Glutamatergic neuron (in vitro differentiated cells): Measurements from ENCODE around the gene PGBD4. TPM values are rescaled to one million over a fixed set of nuclear protein-coding genes. Genes with fewer than 3 reads are reported as not detected.

Source experiments
- DNase-seq: peaks from one replicate; pipeline ENCODE4 v3.0.0; 2022
- H3K27ac Mint-ChIP-seq: one replicate; pipeline ENCODE4 v1.8.0; 2020; ENCODE audit warnings: mild to moderate bottlenecking, mixed read lengths, inconsistent platforms; ENCODE audit not compliant: unreplicated experiment
- H3K27me3 Mint-ChIP-seq: one replicate; pipeline ENCODE4 v1.8.0; 2020; ENCODE audit warnings: mild to moderate bottlenecking, moderate library complexity, mixed read lengths, inconsistent platforms; ENCODE audit not compliant: unreplicated experiment
- H3K36me3 Mint-ChIP-seq: one replicate; pipeline ENCODE4 v1.8.0; 2020; ENCODE audit warnings: mild to moderate bottlenecking, mixed read lengths, inconsistent platforms; ENCODE audit not compliant: unreplicated experiment
- H3K4me1 Mint-ChIP-seq: one replicate; pipeline ENCODE4 v1.8.0; 2020; ENCODE audit warnings: mild to moderate bottlenecking, low read depth, mixed read lengths, inconsistent platforms; ENCODE audit not compliant: unreplicated experiment
- H3K4me3 Mint-ChIP-seq: one replicate; pipeline ENCODE4 v1.8.0; 2020; ENCODE audit warnings: mild to moderate bottlenecking, mixed read lengths, inconsistent platforms; ENCODE audit not compliant: unreplicated experiment
- H3K9me3 Mint-ChIP-seq: one replicate; pipeline ENCODE4 v1.8.0; 2020; ENCODE audit warnings: mild to moderate bottlenecking, moderate library complexity, mixed read lengths, inconsistent platforms; ENCODE audit not compliant: unreplicated experiment
- CTCF ChIP-seq: fragments of 200-600 bp; sonication (generic); IDR thresholded peaks from one replicate; pipeline ENCODE4 v1.5.0; 2021; ENCODE audit not compliant: partially characterized antibody, unreplicated experiment
- total RNA-seq: library from RNA; stranded (reverse); fragmentation: NEBNext Ultra II Directional; extraction: Animal tissue kit (Norgen Biotek cat#: 25700); gene quantifications from one replicate; pipeline ENCODE4 v1.2.1, GENCODE V29; 2021; ENCODE audit not compliant: unreplicated experiment

Gene PGBD4
- total RNA-seq, 1 donor from 2014 or later = 1.7 TPM

GRCh38 chr15:34154725-34155204, 52.9 kb downstream of the PGBD4 start:
- no peak overlapping the region for H3K4me3 Mint-ChIP-seq
- no peak overlapping the region for H3K27ac Mint-ChIP-seq
- H3K4me1 Mint-ChIP-seq = no peaks in the 10 kb centered on the region
- H3K27me3 Mint-ChIP-seq = peaks cover 2% of the 10 kb centered on the region
- H3K36me3 Mint-ChIP-seq = peaks cover 34% of the 10 kb centered on the region
- no peak for DNase-seq
- no peak for TF ChIP-seq CTCF
- peaks cover 4% of the 10 kb centered on the region for H3K9me3 Mint-ChIP-seq

GRCh38 chr15:34155859-34156258, 54.0 kb downstream of the PGBD4 start:
- no peak overlapping the region for H3K4me3 Mint-ChIP-seq
- DNase-seq = no peak
- peaks cover 5% of the 10 kb centered on the region for H3K9me3 Mint-ChIP-seq
- H3K36me3 Mint-ChIP-seq = peaks cover 44% of the 10 kb centered on the region
- H3K27ac Mint-ChIP-seq = no peak overlapping the region
- H3K4me1 Mint-ChIP-seq = no peaks in the 10 kb centered on the region
- H3K27me3 Mint-ChIP-seq = peaks cover 2% of the 10 kb centered on the region
- no peak for TF ChIP-seq CTCF

Other genes with a start within 250 kb of the PGBD4 start
- not detected for gene CHRM5, start 133.6 kb upstream of the PGBD4 start, total RNA-seq
- gene AVEN, start 62.9 kb upstream of the PGBD4 start, total RNA-seq = 13.8 TPM
- 47.4 TPM for gene EMC7, start 221 bp upstream of the PGBD4 start, total RNA-seq
- 64.7 TPM for gene KATNBL1, start 108.0 kb downstream of the PGBD4 start, total RNA-seq
- gene EMC4, start 122.9 kb downstream of the PGBD4 start, total RNA-seq = 98.4 TPM
- gene SLC12A6, start 235.7 kb downstream of the PGBD4 start, total RNA-seq = 43.3 TPM
- gene NOP10, start 241.1 kb downstream of the PGBD4 start, total RNA-seq = 137 TPM
- gene NUTM1, start 241.2 kb downstream of the PGBD4 start, total RNA-seq = not detected